Prostate gland (tissue), 2 donors: ENCODE results near the gene KAT2A.

Source experiments
- CTCF ChIP-seq, 4 experiments: fragments of 200-600 bp in 2 of 4; fragments of 450-650 bp in 2 of 4; sonication (generic) in 2 of 4; IDR thresholded peaks; 1 replicate in 3 of 4; 2 replicates in 1 of 4; pipeline ENCODE4 v1.5.1; 2016 to 2019; ENCODE audit warnings: antibody characterized with exemption in 4 of 4, mild to moderate bottlenecking in 2 of 4, moderate library complexity in 2 of 4
- POLR2A ChIP-seq: fragments of 450-650 bp; IDR thresholded peaks from one replicate; pipeline ENCODE4 v1.6.1; 2016; ENCODE audit warnings: antibody characterized with exemption, mild to moderate bottlenecking

- TF ChIP-seq CTCF (IDR thresholded peaks at IDR 0.05) (no peak), POLR2A (no peak)
These were observed 3.0 kb downstream of the KAT2A start for GRCh38 chr17:42118126-42118510.
